ENCODE data around the gene WIPI1.

DNA sequence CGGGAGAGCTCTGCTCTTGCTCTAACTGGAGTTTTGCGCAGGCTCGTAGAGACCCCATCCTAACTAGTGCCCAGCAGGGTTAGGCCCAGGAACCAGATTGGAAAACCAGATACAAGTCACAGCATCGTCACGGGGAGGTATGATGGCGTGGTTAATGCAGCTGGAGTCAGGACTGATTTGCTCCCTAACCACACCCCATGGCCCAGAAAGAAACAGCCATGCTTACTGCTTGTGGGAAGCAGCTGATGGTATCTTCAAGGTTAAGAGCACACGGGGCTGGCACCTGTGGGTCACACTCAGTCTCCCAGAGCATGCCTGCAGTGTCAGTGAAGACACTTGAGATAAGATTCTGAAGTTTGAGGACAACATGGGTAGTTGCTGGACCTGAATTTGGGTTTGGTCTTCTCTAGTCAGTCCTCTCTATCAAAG lies 60.2 kb downstream of the WIPI1 start:
- TF ChIP-seq CTCF (IDR thresholded peaks at IDR 0.05; ENCODE audit: low read depth, low read length, poor library complexity, severe bottlenecking) (no peak), EZH2phosphoT487 (IDR thresholded peaks at IDR 0.05; ENCODE audit: borderline replicate concordance, low read length) (no peak)

Measured in DOHH2 (cell line).